K562 (cell line): ENCODE results near the gene PSMA2. TPM values are rescaled to one million over a fixed set of nuclear protein-coding genes. Genes with fewer than 3 reads are reported as not detected.
A peak's percentile ranks its signal among the peaks of the same experiment; 100 is the strongest.

Source experiments
- BMI1 ChIP-seq: fragments of 150-350 bp; IDR thresholded peaks from 2 replicates; pipeline ENCODE4 v1.6.1; 2014; ENCODE audit warnings: low read length
- GTF2F1 ChIP-seq: IDR thresholded peaks from 2 replicates; pipeline ENCODE4 v1.6.1; 2011; ENCODE audit warnings: low read depth, low read length, improper control_type of control experiment
- HCFC1 ChIP-seq: IDR thresholded peaks from 2 replicates; pipeline ENCODE4 v1.6.1; 2012; ENCODE audit warnings: low read depth, low read length, improper control_type of control experiment
- KLF1 ChIP-seq: fragments of 450-650 bp; IDR thresholded peaks from 2 replicates; pipeline ENCODE4 v1.6.1; 2016; ENCODE audit warnings: missing genetic modification characterization, missing compliant biosample characterization
- MTA3 ChIP-seq: fragments of 450-650 bp; formaldehyde crosslinking; IDR thresholded peaks from 2 replicates; pipeline ENCODE4 v1.6.1; 2017; ENCODE audit warnings: mild to moderate bottlenecking, borderline replicate concordance
- NCOR1 ChIP-seq: fragments of 450-650 bp; IDR thresholded peaks from 2 replicates; pipeline ENCODE4 v1.6.1; 2016; ENCODE audit warnings: mild to moderate bottlenecking, moderate library complexity
- NEUROD1 ChIP-seq: fragments of 150-350 bp; IDR thresholded peaks from 2 replicates; pipeline ENCODE4 v1.6.1; 2014; ENCODE audit warnings: borderline replicate concordance, low read length, low read depth; ENCODE audit not compliant: partially characterized antibody
- PHF21A ChIP-seq: fragments of 450-650 bp; IDR thresholded peaks from 2 replicates; pipeline ENCODE4 v1.6.1; 2017; ENCODE audit warnings: low read depth, borderline replicate concordance
- POLR3A ChIP-seq: IDR thresholded peaks from 2 replicates; pipeline ENCODE4 v1.6.1; 2011; ENCODE audit warnings: borderline replicate concordance, mild to moderate bottlenecking, moderate library complexity; ENCODE audit not compliant: insufficient read length, insufficient read depth; ENCODE audit errors: extremely low read depth
- POU5F1 ChIP-seq: fragments of 150-350 bp; IDR thresholded peaks from 2 replicates; pipeline ENCODE4 v1.6.1; 2014; ENCODE audit warnings: borderline replicate concordance, low read length, low read depth, mild to moderate bottlenecking; ENCODE audit not compliant: partially characterized antibody
- RBM15 ChIP-seq: fragments of 200-400 bp; formaldehyde crosslinking; IDR thresholded peaks from 2 replicates; pipeline ENCODE4 v1.6.1; 2018; ENCODE audit warnings: mild to moderate bottlenecking, low read length, moderate library complexity; ENCODE audit not compliant: insufficient read depth
- THAP12 ChIP-seq: fragments of 250-450 bp; sonication (Bioruptor Pico); IDR thresholded peaks from 2 replicates; pipeline ENCODE4 v1.9.0; 2021; ENCODE audit warnings: mild to moderate bottlenecking, inconsistent platforms
- ZBTB5 ChIP-seq: fragments of 450-650 bp; IDR thresholded peaks from 2 replicates; pipeline ENCODE4 v1.6.1; 2017; ENCODE audit warnings: antibody characterized with exemption
- ZC3H11A ChIP-seq: IDR thresholded peaks from 2 replicates; pipeline ENCODE4 v1.6.1; 2012; ENCODE audit warnings: low read depth, low read length, improper control_type of control experiment
- ZHX1 ChIP-seq: fragments of 150-350 bp; conservative IDR thresholded peaks from 2 replicates; pipeline ENCODE4 v1.6.1; 2014; ENCODE audit warnings: low read length
- ZNF140 ChIP-seq: fragments of 250-450 bp; sonication (Bioruptor Pico); IDR thresholded peaks from 2 replicates; pipeline ENCODE4 v1.8.0; 2021; ENCODE audit warnings: moderate library complexity, mild to moderate bottlenecking, inconsistent platforms
- polyA plus RNA-seq, 8 experiments: library from polyadenylated mRNA; depleted of rRNA in 4 of 8; stranded (reverse) in 5 of 8; unstranded in 3 of 8; fragments of >200 nt; fragmentation: Nextera tagmentation in 2 of 8; fragmentation: Illumina TruSeq in 1 of 8; extraction: Ambion mirVana in 2 of 8; extraction: Trizol in 1 of 8; gene quantifications; 2 replicates each; pipeline versions ENCODE4 v1.2.1 to v1.2.3, GENCODE V29; 2011 to 2014; ENCODE audit warnings: inconsistent platforms in 1 of 8, missing spikeins in 1 of 8
- total RNA-seq, 7 experiments: library from RNA; depleted of rRNA in 6 of 7; stranded (reverse); fragments of >200 nt in 6 of 7; fragmentation: Illumina TruSeq in 2 of 7; extraction: Trizol in 2 of 7; gene quantifications; 2 replicates each; pipeline versions ENCODE4 v1.2.1 to v1.2.3, GENCODE V29; 2011 to 2021; ENCODE audit warnings: low replicate concordance in 1 of 7

The PSMA2 gene
- total and polyA plus RNA-seq, 9 of the 15 experiments (the other 6 are each of a cell fraction or from before 2014, with no cell fraction given): 91.7 to 1,070 (median 213) TPM

- TF ChIP-seq NCOR1 (no peak), ZBTB5 (no peak), POLR3A (no peak), ZC3H11A (no peak), PHF21A (0 out of 2 replicates have a peak, but pooled peaks have one; percentile 38), ZNF140 (CRISPR knock-in tag) (no peak), GTF2F1 (peak; percentile 74; the same call in 1 of the 2 replicates), ZHX1 (no peak), THAP12 (CRISPR knock-in tag) (0 out of 2 replicates have a peak, but pooled peaks have one; percentile 52), HCFC1 (peak; percentile 96), BMI1 (no peak), RBM15 (no peak), KLF1 (peak; percentile 69; the same call in 1 of the 2 replicates), MTA3 (0 out of 2 replicates have a peak, but pooled peaks have one; percentile 20), POU5F1 (peak; percentile 50), NEUROD1 (peak; percentile 11)
These were observed at the start of gene PSMA2, which contains the start of gene MRPL32 (continued) for GRCh38 chr7:42931834-42932651.
